HCT116 (cell line): ENCODE measurements around the gene RBM27. TPM values are rescaled to one million over a fixed set of nuclear protein-coding genes. Genes with fewer than 3 reads are reported as not detected.

Source experiments
- ATAC-seq: fragments of 200-7000 bp; cut with Tn5 transposase; 2 replicates; pipeline ENCODE4 v1.9.1; 2020; ENCODE audit warnings: mild to moderate bottlenecking, moderate library complexity
- BruUV-seq: library from RNA; stranded (reverse); fragments of 400-500 nt; replicated peaks from 2 replicates; lab custom pipeline; 2021; lab: Mats Ljungman, UMichigan
- CTCF ChIA-PET: fragments of 300-600 bp; sonication (Branson Sonifier 250); formaldehyde crosslinking; loops from one replicate; lab custom pipeline; 2021; ENCODE audit warnings: antibody characterized with exemption; lab: Charles Lee
- POLR2A ChIA-PET: fragments of 300-600, 350-600 bp; sonication (Branson Sonifier 250); formaldehyde crosslinking; loops from one replicate; lab custom pipeline; 2021; ENCODE audit warnings: antibody characterized with exemption; lab: Charles Lee
- RAD21 ChIA-PET, 2 experiments: fragments of 300-600 bp; sonication (Branson Sonifier 250); formaldehyde crosslinking; loops; one replicate each; lab custom pipeline; 2023; ENCODE audit warnings: low total read pairs in 2 of 2; ENCODE audit not compliant: uncharacterized antibody in 2 of 2, unreplicated experiment in 2 of 2, low non-redundant PET in 1 of 2; lab: Charles Lee
- DNase-seq: peaks from one replicate; pipeline ENCODE4 v3.0.0-alpha.2; 2010; ENCODE audit warnings: low read depth, low spot score
- H2AFZ ChIP-seq: fragments of 200-600 bp; shearing (Covaris generic), sonication (generic); 2 replicates; pipeline ENCODE4 v1.6.1; 2017; ENCODE audit warnings: low read depth, mixed run types, mixed read lengths, antibody characterized with exemption, low read length; ENCODE audit not compliant: poor library complexity, severe bottlenecking
- H3K27ac ChIP-seq: 2 replicates; pipeline ENCODE4 v1.5.1; 2012; ENCODE audit warnings: low read depth, low read length
- H3K27me3 ChIP-seq: fragments of 200-600 bp; sonication (generic); 2 replicates; pipeline ENCODE4 v1.6.1; 2016; ENCODE audit warnings: mixed run types, low read length, mixed read lengths; ENCODE audit not compliant: insufficient read depth
- H3K36me3 ChIP-seq, 2 experiments: fragments of 200-500 bp in 1 of 2; fragments of 200-600 bp in 1 of 2; sonication (Bioruptor generic) in 1 of 2; sonication (generic) in 1 of 2; 2 replicates each; pipeline versions ENCODE4 v1.5.1 to v1.6.1; 2014 to 2016; ENCODE audit warnings: low read length in 2 of 2, inconsistent platforms in 1 of 2, mixed read lengths in 1 of 2, mixed run types in 1 of 2; ENCODE audit not compliant: insufficient read depth in 2 of 2, control insufficient read depth in 1 of 2
- H3K4me1 ChIP-seq, 2 experiments: fragments of 200-600 bp in 1 of 2; sonication (generic) in 1 of 2; 2 replicates each; pipeline versions ENCODE4 v1.5.1 to v1.6.1; 2012 to 2017; ENCODE audit warnings: low read length in 2 of 2, inconsistent platforms in 1 of 2, mild to moderate bottlenecking in 1 of 2, mixed read lengths in 1 of 2, mixed run types in 1 of 2, moderate library complexity in 1 of 2; ENCODE audit not compliant: insufficient read depth in 2 of 2, control insufficient read depth in 1 of 2
- H3K4me2 ChIP-seq: fragments of 200-600 bp; sonication (generic); 2 replicates; pipeline ENCODE4 v1.6.1; 2017; ENCODE audit warnings: mixed run types, low read length, mixed read lengths
- H3K4me3 ChIP-seq, 2 experiments: fragments of 200-600 bp in 1 of 2; sonication (generic) in 1 of 2; replicated peaks in 1 of 2; 2 replicates each; pipeline ENCODE4 v1.5.1; 2011 to 2016; ENCODE audit warnings: low read length in 2 of 2, control low read depth in 1 of 2, low read depth in 1 of 2, mild to moderate bottlenecking in 1 of 2, mixed read lengths in 1 of 2, mixed run types in 1 of 2
- H3K79me2 ChIP-seq: fragments of 200-600 bp; sonication (generic); 2 replicates; pipeline ENCODE4 v1.6.1; 2017; ENCODE audit warnings: mild to moderate bottlenecking, mixed run types, low read length, moderate library complexity, mixed read lengths; ENCODE audit not compliant: insufficient read depth
- H3K9ac ChIP-seq: fragments of 200-600 bp; sonication (generic); 2 replicates; pipeline ENCODE4 v1.6.1; 2016; ENCODE audit warnings: low read length, mixed read lengths
- H3K9me2 ChIP-seq: fragments of 200-600 bp; sonication (generic), shearing (Covaris generic); 2 replicates; pipeline ENCODE4 v1.6.1; 2017; ENCODE audit warnings: mixed run types, mild to moderate bottlenecking, moderate library complexity; ENCODE audit not compliant: insufficient read depth
- H3K9me3 ChIP-seq, 2 experiments: fragments of 200-500 bp in 1 of 2; fragments of 200-600 bp in 1 of 2; sonication (Bioruptor generic) in 1 of 2; sonication (generic) in 1 of 2; 2 replicates each; pipeline ENCODE4 v1.6.1; 2014 to 2017; ENCODE audit warnings: low read length in 2 of 2, mixed read lengths in 2 of 2, inconsistent platforms in 1 of 2, low read depth in 1 of 2, mild to moderate bottlenecking in 1 of 2, mixed run types in 1 of 2, moderate library complexity in 1 of 2; ENCODE audit not compliant: control insufficient read depth in 1 of 2, insufficient read depth in 1 of 2
- H4K20me1 ChIP-seq: fragments of 200-600 bp; sonication (generic), shearing (Covaris generic); 2 replicates; pipeline ENCODE4 v1.6.1; 2017; ENCODE audit warnings: mixed run types, mild to moderate bottlenecking, moderate library complexity; ENCODE audit not compliant: insufficient read depth
- CBX3 ChIP-seq: IDR thresholded peaks from 2 replicates; pipeline ENCODE4 v1.6.1; 2012; ENCODE audit warnings: low read depth
- CEBPB ChIP-seq: IDR thresholded peaks from 2 replicates; pipeline ENCODE4 v1.6.1; 2012; ENCODE audit warnings: low read depth
- CTCF ChIP-seq, 3 experiments: fragments of 200-600 bp in 1 of 3; sonication (generic) in 1 of 3; IDR thresholded peaks in 2 of 3; conservative IDR thresholded peaks in 1 of 3; 2 replicates each; pipeline ENCODE4 v1.5.1; 2012 to 2017; ENCODE audit warnings: low read depth in 2 of 3, low read length in 2 of 3, antibody characterized with exemption in 1 of 3, borderline replicate concordance in 1 of 3, control low read depth in 1 of 3, mild to moderate bottlenecking in 1 of 3, mixed read lengths in 1 of 3, mixed run types in 1 of 3, moderate library complexity in 1 of 3; ENCODE audit not compliant: insufficient read depth in 1 of 3
- EGR1 ChIP-seq: IDR thresholded peaks from 2 replicates; pipeline ENCODE4 v1.6.1; 2012; ENCODE audit warnings: low read depth
- ELF1 ChIP-seq: IDR thresholded peaks from 2 replicates; pipeline ENCODE4 v1.6.1; 2012; ENCODE audit warnings: low read depth, borderline replicate concordance
- EZH2 ChIP-seq: fragments of 200-600 bp; sonication (generic); IDR thresholded peaks from 2 replicates; pipeline ENCODE4 v1.6.1; 2017; ENCODE audit warnings: antibody characterized with exemption, mixed run types
- EZH2phosphoT487 ChIP-seq: fragments of 200-600 bp; IDR thresholded peaks from 2 replicates; pipeline ENCODE4 v1.6.1; 2018; ENCODE audit warnings: antibody characterized with exemption, borderline replicate concordance
- FOSL1 ChIP-seq: IDR thresholded peaks from 2 replicates; pipeline ENCODE4 v1.6.1; 2012; ENCODE audit warnings: low read depth
- JUND ChIP-seq: IDR thresholded peaks from 2 replicates; pipeline ENCODE4 v1.6.1; 2012
- MAX ChIP-seq: IDR thresholded peaks from 2 replicates; pipeline ENCODE4 v1.6.1; 2012
- POLR2A ChIP-seq: IDR thresholded peaks from 2 replicates; pipeline ENCODE4 v1.7.0; 2011; ENCODE audit warnings: borderline replicate concordance; ENCODE audit not compliant: insufficient read depth, insufficient read length; ENCODE audit errors: extremely low read depth
- RAD21 ChIP-seq: IDR thresholded peaks from 2 replicates; pipeline ENCODE4 v1.6.1; 2012; ENCODE audit warnings: low read depth, mild to moderate bottlenecking
- SIN3A ChIP-seq: IDR thresholded peaks from 2 replicates; pipeline ENCODE4 v1.6.1; 2012; ENCODE audit warnings: low read depth
- SP1 ChIP-seq: IDR thresholded peaks from 2 replicates; pipeline ENCODE4 v1.6.1; 2012; ENCODE audit warnings: low read depth
- SRF ChIP-seq: IDR thresholded peaks from 2 replicates; pipeline ENCODE4 v1.6.1; 2012; ENCODE audit warnings: low read depth
- YY1 ChIP-seq: IDR thresholded peaks from 2 replicates; pipeline ENCODE4 v1.6.1; 2011; ENCODE audit warnings: low read length, low read depth, moderate library complexity, mild to moderate bottlenecking; ENCODE audit not compliant: insufficient replicate concordance; ENCODE audit errors: extremely low read depth
- ZNF274 ChIP-seq: fragments of 200-500 bp; sonication (Bioruptor generic); IDR thresholded peaks from 2 replicates; pipeline ENCODE4 v1.6.1; 2014; ENCODE audit warnings: mild to moderate bottlenecking, low read depth, low read length, inconsistent platforms
- intact Hi-C: fragments of 100-400 bp; cut with micrococcal nuclease; formaldehyde crosslinking; loops from 2 replicates; pipeline ENCODE4 v1.10.0; 2022
- total RNA-seq: library from RNA; stranded (reverse); gene quantifications from one replicate; pipeline ENCODE4 v1.2.1, GENCODE V29; 2021; ENCODE audit not compliant: unreplicated experiment
- TF ChIP-seq, protein P1 (sequence below): IDR thresholded peaks from 2 replicates; pipeline ENCODE4 v1.6.1; 2012
- TF ChIP-seq, protein P2 (sequence below): IDR thresholded peaks from 2 replicates; pipeline ENCODE4 v1.6.1; 2011; ENCODE audit warnings: mild to moderate bottlenecking, low read length, moderate library complexity; ENCODE audit not compliant: insufficient replicate concordance; ENCODE audit errors: extremely low read depth

Gene RBM27
- total RNA-seq, 1 experiment from 2014 or later = 15.2 TPM

DNA sequence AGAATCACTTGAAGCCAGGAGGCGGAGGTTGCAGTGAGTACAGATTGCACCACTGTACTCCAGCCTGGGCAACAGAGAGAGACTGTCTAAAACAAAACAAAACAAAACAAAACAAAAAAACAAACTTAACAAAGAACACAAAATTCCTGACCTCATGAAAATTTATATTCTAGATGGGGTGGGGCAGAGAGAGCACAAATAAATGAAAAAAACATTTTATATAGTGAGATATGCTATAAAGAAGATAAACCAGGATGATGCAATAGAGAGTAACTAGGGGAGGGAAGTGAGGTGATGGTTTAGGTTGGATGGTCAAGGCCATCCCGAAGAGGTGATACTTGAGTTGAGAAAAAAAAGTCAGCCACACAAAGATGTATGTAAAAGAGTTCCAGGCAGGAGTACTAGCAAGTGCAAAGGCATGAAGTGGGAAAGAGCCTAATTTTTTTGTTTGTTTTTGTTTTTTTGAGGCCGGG, 10.8 kb upstream of the RBM27 start:
- H3K27me3 ChIP-seq = no peaks in the 10 kb centered on the region
- H3K4me3 ChIP-seq = no peak overlapping the region
- H3K9ac ChIP-seq = no peak overlapping the region
- no peaks in the 10 kb centered on the region for H3K36me3 ChIP-seq
- TF ChIP-seq CEBPB (peak; percentile 46; the same call in 1 of the 2 replicates), EZH2 (no peak)
- H3K9me3 ChIP-seq = no peaks in the 10 kb centered on the region
- no peak for ATAC-seq
- BruUV-seq = no TSS peak
- intact Hi-C loops = no loop called here
- H3K79me2 ChIP-seq = no peaks in the 10 kb centered on the region
- no peak overlapping the region for H2AFZ ChIP-seq
- H3K27ac ChIP-seq = no peak overlapping the region
- H4K20me1 ChIP-seq = no peaks in the 10 kb centered on the region
- RAD21 ChIA-PET = no interaction called here
- POLR2A ChIA-PET = interaction anchor here (1.1 kb wide), 1 partner anchor 11 kb away, joined by 5 read pairs; the partner anchor contains the start of gene RBM27
- no peak for DNase-seq
- CTCF ChIA-PET = no interaction called here
- H3K9me2 ChIP-seq = no peaks in the 10 kb centered on the region
- H3K4me1 ChIP-seq = peaks cover 5 to 8% of the 10 kb centered on the region in 2 experiments; a peak in 3 of 4 replicates
- no peak overlapping the region for H3K4me2 ChIP-seq

DNA sequence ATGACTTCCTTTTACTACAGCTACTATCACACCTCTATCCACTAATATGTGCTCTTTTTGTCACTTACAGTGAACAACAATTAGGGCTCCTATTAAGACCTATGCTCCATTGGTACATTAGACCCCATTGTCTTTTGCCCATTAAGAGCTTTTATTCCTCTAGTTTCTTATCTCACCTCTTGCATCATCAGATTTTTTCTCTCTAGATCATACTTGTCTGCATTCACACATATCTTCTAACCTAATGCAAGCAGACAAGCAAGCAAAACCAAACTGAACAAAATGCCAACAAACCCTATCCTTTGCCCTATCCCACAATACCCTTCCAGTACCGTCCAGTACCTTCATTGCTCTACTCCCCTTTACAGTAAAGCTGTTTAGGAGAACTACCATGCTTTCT, 10.1 kb upstream of the RBM27 start:
- Histone ChIP-seq H3K4me3 (no peak overlapping the region), H3K9me2 (no peaks in the 10 kb centered on the region), H3K79me2 (no peaks in the 10 kb centered on the region), H3K27ac (no peak overlapping the region), H3K4me2 (no peak overlapping the region), H3K4me1 (peaks cover 5 to 8% of the 10 kb centered on the region in 2 experiments; a peak in 3 of 4 replicates), H3K27me3 (no peaks in the 10 kb centered on the region), H4K20me1 (no peaks in the 10 kb centered on the region), H3K9me3 (no peaks in the 10 kb centered on the region), H3K9ac (no peak overlapping the region), H3K36me3 (no peaks in the 10 kb centered on the region), H2AFZ (no peak overlapping the region)
- intact Hi-C loops = no loop called here
- no TSS peak for BruUV-seq
- ChIA-PET POLR2A (interaction anchor here (1.1 kb wide), 1 partner anchor 10 kb away, joined by 5 read pairs; the partner anchor contains the start of gene RBM27), RAD21 (no interaction called here), CTCF (no interaction called here)
- ATAC-seq = no peak
- no peak for DNase-seq
- TF ChIP-seq ELF1 = no peak
- no peak for TF ChIP-seq POLR2A
- no peak for TF ChIP-seq SRF
- TF ChIP-seq, protein P1, sequence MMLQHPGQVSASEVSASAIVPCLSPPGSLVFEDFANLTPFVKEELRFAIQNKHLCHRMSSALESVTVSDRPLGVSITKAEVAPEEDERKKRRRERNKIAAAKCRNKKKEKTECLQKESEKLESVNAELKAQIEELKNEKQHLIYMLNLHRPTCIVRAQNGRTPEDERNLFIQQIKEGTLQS = no peak
- TF ChIP-seq MAX = no peak
- TF ChIP-seq, protein P2, sequence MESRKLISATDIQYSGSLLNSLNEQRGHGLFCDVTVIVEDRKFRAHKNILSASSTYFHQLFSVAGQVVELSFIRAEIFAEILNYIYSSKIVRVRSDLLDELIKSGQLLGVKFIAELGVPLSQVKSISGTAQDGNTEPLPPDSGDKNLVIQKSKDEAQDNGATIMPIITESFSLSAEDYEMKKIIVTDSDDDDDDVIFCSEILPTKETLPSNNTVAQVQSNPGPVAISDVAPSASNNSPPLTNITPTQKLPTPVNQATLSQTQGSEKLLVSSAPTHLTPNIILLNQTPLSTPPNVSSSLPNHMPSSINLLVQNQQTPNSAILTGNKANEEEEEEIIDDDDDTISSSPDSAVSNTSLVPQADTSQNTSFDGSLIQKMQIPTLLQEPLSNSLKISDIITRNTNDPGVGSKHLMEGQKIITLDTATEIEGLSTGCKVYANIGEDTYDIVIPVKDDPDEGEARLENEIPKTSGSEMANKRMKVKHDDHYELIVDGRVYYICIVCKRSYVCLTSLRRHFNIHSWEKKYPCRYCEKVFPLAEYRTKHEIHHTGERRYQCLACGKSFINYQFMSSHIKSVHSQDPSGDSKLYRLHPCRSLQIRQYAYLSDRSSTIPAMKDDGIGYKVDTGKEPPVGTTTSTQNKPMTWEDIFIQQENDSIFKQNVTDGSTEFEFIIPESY = no peak
- TF ChIP-seq EZH2phosphoT487 = no peak
- TF ChIP-seq ZNF274 = no peak
- TF ChIP-seq CBX3 = no peak
- TF ChIP-seq FOSL1 = no peak
- TF ChIP-seq RAD21 = no peak
- TF ChIP-seq CTCF (IDR thresholded peaks at IDR 0.05 in 2 of 3, conservative IDR thresholded peaks at IDR 0.05 in 1 of 3; ENCODE audit: borderline replicate concordance in 1 of 3, insufficient read depth in 1 of 3, low read depth in 2 of 3, low read length in 2 of 3) = no peak
- TF ChIP-seq YY1 = no peak
- TF ChIP-seq JUND = no peak
- no peak for TF ChIP-seq SIN3A
- no peak for TF ChIP-seq SP1
- TF ChIP-seq EGR1 = no peak
